Hematopoietic multipotent progenitor cell treated with erythropoietin and hydrocortisone succinate and interleukin-3 and kit ligand, for 17 days (in vitro differentiated cells): ENCODE results near the gene U2AF2.

Experiments
- DNase-seq: peaks from one replicate; pipeline ENCODE4 v3.0.0-alpha.2; 2015; ENCODE audit warnings: low spot score

The U2AF2 gene

GRCh38 chr19:55621673-55622231 is 33.1 kb upstream of the U2AF2 start:
- DNase-seq = no peak

GRCh38 chr19:55622242-55622969 is 32.4 kb upstream of the U2AF2 start:
- DNase-seq = no peak

- no peak for DNase-seq
Measured at GRCh38 chr19:55623130-55623529, 31.7 kb upstream of the U2AF2 start.

- no peak for DNase-seq
Measured at GRCh38 chr19:55623561-55623960, 31.3 kb upstream of the U2AF2 start.

- peak; percentile 97 for DNase-seq
Measured at GRCh38 chr19:55624109-55625003, 30.5 kb upstream of the U2AF2 start, which contains the start of gene ZNF784. ZNF784 (minus strand) TSS chr19:55624566; CDS start chr19:55624561, 5 bp downstream.

GRCh38 chr19:55625004-55625326 is 29.9 kb upstream of the U2AF2 start:
- no peak for DNase-seq

- no peak for DNase-seq
Measured at GRCh38 chr19:55626350-55626749, 28.5 kb upstream of the U2AF2 start.

GRCh38 chr19:55632463-55632834 is 22.4 kb upstream of the U2AF2 start:
- DNase-seq = peak; percentile 96

- DNase-seq = no peak
Measured at GRCh38 chr19:55633861-55634260, 21.0 kb upstream of the U2AF2 start.

GRCh38 chr19:55635334-55635717 is 19.5 kb upstream of the U2AF2 start:
- DNase-seq = peak; percentile 38

- DNase-seq = no peak
Measured at GRCh38 chr19:55635856-55636440, 18.9 kb upstream of the U2AF2 start.

- DNase-seq = no peak
Measured at GRCh38 chr19:55636723-55637122, 18.1 kb upstream of the U2AF2 start.

GRCh38 chr19:55637534-55637933 is 17.3 kb upstream of the U2AF2 start:
- no peak for DNase-seq

GRCh38 chr19:55638864-55639359 is 15.9 kb upstream of the U2AF2 start:
- peak; percentile 55 for DNase-seq

GRCh38 chr19:55640043-55640576 is 14.7 kb upstream of the U2AF2 start:
- DNase-seq = peak; percentile 66

GRCh38 chr19:55640577-55641425 is 14.0 kb upstream of the U2AF2 start, which contains the start of gene ZNF580:
ZNF580 (plus strand) TSS chr19:55641002; CDS start chr19:55642509, 1,507 bp downstream.
- peak; percentile 25 for DNase-seq

GRCh38 chr19:55641426-55642152 is 13.2 kb upstream of the U2AF2 start:
- no peak for DNase-seq

- DNase-seq = no peak
Measured at GRCh38 chr19:55642153-55643002, 12.5 kb upstream of the U2AF2 start.
